Effector CD4-positive, alpha-beta T cell (primary cell): Measurements from ENCODE around the gene ZNF384.

Experiments used
- DNase-seq: peaks from one replicate; pipeline ENCODE4 v3.0.0-alpha.2; 2020

Gene ZNF384

GRCh38 chr12:6620137-6620884, 68.9 kb downstream of the ZNF384 start:
- DNase-seq, result no peak

GRCh38 chr12:6618483-6619225, 70.5 kb downstream of the ZNF384 start:
- DNase-seq, result no peak
